Suppressor macrophage treated with lipopolysaccharide for 4 hours (primary cell): ENCODE measurements around the gene YPEL2.
"Not testable (repeated sequence)": the region's sequence is repeated elsewhere in the genome, so short reads cannot be mapped to it uniquely, and the experiment has no call there.

Experiments
- DNase-seq: peaks from one replicate; pipeline ENCODE4 v3.0.0-alpha.2; 2020

YPEL2 gene

DNA sequence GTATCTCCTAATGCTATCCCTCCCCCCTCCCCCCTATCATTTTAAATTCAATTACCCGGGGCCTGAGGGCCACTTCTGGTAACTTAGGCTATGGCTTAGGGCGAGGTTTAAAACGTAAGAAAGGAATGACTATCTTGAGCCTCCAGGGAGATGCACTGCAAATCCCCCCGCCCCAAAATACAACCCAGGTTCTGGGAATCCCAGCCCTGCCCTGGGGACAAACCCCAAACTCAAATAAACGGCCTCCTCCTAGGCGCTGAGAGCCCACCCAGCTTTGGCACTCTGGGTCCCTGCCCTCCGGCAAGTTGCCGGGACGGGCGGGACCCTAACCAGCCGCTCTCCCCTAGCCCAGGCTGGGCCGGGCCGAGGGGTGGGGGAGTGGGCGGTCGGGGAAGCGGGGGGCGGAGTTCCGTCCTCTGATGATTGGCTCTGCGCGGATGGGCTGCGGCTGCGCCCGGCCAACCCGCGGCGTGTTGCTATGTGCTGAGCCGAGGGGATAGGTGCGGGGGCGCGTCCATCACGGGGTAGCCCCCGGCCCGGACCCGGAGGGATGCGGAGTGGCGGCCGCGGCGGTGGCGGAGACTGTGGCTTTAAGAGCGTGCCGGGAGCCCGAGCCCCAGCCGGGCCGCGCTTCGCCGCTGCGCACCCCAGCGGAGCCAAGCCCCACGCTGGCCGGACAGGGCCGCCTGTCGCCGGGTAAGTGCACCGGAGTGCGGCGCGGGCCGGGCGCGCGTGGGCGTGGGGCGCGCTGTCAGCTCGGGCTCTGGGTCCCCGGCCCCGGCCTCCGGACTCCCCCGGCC, at the start of gene YPEL2:
TSS of gene YPEL2 (plus strand) at position 527 of the 800 bp plus-strand sequence. CDS start 21,755 bp downstream, outside the sequence.
- peak; percentile 92 for DNase-seq

DNA sequence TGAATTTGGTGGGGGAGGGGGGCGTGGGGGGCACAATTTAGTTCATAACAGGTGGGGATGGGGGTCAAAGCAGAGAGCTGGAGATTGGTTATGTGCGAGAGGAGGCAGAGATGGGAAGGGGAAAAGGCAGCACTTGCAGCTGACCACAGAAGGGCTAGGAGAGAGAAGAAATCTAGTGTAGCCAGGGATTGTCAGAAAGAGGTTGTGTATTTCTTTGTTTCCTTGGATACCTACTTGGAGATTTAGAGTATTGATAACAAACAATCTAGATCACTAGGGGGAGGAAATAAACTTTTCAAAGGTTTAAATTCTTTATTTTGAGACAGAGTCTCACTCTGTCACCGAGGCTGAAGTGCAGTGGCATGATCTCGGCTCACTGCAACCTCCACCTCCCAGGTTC, 47.1 kb upstream of the YPEL2 start:
- no peak for DNase-seq

GRCh38 chr17:59287452-59287851, 44.0 kb upstream of the YPEL2 start:
- no peak for DNase-seq

- no peak for DNase-seq
Measured at GRCh38 chr17:59287891-59288290, 43.6 kb upstream of the YPEL2 start.

DNA sequence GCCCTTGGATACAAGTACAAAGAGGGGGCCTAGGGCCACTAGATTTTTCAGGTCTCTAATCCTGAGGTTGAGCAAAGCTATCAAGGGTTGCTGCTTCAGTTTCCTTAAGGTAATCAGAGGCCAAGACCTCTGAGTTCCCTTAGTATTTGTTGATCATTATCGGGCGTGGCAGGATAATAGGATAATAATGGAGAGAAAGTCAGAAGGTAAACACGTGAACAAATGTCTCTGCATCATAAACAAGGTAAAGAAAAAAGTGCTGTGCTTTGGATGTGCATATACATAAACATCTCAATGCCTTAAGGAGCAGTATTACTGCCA, 41.5 kb upstream of the YPEL2 start:
- DNase-seq = no peak

- DNase-seq = not testable (repeated sequence)
Measured at GRCh38 chr17:59290302-59290998, 41.0 kb upstream of the YPEL2 start.

GRCh38 chr17:59292174-59292523, 39.3 kb upstream of the YPEL2 start:
- no peak for DNase-seq

DNA sequence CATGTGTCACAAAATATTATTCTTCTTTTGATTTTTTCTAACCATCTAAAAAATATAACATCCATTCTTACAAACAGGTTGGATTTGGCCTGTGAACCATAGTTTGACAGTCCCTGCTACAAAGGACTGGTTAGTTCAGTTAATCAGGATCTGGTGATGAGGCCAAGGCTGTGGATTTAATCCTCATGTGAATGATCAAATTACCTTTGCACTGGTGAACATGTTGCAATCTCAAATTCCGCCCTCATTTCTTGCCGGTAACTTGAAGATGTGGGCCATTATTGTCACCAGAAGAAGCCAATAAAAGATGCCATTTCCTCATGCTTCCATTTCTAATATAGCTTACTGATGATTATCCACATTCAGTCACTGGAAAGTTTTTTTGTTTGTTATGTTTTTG, 35.3 kb upstream of the YPEL2 start:
- DNase-seq = no peak

DNA sequence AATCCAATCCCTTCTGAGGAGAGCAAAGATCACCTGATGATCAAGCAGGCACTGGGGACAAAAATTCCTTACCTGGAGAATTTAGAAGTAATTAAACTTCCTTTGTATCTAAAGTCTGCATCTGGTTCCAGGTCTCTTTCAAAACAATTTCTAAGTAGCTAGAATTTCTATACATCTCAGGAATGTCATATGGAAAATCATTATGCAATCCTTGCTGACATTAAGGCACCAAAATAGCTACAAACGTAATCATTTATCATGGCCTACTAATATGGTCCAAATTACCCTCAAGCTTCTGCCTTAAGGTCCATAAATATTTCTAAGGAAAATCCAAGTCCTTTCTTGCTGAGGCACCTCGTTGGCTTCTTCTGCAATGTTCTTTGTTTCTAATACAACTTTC, 32.9 kb upstream of the YPEL2 start:
- DNase-seq = no peak

- DNase-seq = no peak
Measured at GRCh38 chr17:59299400-59300092, 31.9 kb upstream of the YPEL2 start.

DNA sequence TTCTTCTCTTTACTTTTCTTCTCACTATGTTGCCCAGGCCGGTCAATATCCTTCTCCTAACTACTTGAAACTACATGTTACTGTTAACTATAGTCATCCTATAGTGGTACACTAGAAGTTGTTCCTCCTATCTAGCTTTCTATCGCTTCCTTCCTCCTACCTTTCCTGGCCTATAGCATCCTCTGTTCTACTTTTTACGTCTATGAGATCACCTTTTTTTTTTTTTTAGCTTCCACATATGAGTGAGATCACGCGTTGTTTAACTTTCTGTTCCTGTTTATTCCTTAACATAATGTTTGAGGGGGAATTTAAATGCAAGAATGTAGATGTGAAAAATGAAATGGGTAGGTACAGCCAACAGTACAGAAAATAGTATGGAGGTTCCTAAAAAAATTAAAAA, 30.5 kb upstream of the YPEL2 start:
- DNase-seq = peak; percentile 39

DNA sequence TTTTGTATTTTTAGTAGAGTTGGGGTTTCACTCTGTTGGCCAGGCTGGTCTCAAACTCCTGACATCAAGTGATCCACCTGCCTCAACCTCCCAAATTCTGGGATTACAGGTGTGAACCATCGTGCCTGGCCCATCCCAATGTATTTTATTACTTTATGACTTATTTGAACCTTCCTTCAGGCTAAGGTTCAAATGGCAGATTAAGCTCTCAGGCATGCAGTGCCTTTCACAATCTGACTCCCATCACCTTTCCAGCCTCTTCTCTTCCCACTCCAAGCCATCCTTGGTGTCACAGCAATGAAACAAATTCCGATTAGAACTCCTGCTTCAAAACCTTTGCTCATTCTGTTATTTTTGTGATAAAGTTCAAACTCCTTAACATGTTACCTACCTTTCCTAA, 26.6 kb upstream of the YPEL2 start:
- DNase-seq = no peak

DNA sequence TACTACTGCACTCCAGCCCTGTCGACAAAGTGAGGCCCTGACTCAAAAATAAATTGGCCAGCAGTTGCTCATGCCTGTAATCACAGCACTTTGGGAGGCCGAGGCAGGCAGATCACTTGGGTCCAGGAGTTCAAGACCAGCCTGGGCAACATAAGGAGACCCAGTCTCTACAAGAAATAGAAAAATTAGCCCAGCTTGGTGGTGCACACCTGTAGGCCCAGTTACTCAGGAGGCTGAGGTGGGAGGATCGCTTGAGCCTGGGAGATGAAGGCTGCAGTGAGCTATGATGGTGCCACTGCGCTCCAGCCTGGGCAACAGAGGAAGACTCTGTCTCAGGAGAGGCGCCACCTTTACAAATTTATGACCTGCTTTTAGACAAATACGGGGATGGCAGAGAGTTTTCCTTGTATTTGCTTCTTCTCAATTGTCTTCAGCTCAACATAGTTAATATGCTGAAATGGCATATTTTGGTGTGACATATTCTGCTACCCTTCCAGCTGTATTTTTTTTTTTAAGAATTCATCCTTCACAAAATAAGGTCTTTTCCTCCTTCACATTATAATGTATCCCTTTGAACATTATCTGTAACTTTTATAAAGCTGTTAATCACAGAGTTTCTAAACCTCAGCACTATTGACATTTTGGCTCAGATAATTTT, 21.1 kb upstream of the YPEL2 start:
- no peak for DNase-seq

GRCh38 chr17:59311051-59311468, 20.4 kb upstream of the YPEL2 start:
- peak; percentile 82 for DNase-seq

DNA sequence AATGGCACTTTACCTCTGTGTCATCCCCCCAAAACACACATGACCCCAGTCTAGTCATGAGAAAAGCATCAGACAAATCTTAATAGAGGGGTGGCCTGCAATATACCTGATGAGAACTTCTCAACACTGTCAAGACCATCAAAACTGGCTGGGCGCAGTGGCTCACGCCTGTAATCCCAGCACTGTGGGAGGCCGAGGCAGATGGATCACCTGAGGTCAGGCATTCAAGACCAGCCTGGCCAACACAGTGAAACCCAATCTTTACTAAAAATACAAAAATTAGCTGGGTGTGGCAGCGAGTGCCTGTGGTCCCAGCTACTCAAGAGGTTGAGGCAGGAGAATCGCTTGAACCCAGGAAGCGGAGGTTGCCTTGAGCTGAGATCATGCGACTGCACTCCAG, 19.9 kb upstream of the YPEL2 start:
- not testable (repeated sequence) for DNase-seq

DNA sequence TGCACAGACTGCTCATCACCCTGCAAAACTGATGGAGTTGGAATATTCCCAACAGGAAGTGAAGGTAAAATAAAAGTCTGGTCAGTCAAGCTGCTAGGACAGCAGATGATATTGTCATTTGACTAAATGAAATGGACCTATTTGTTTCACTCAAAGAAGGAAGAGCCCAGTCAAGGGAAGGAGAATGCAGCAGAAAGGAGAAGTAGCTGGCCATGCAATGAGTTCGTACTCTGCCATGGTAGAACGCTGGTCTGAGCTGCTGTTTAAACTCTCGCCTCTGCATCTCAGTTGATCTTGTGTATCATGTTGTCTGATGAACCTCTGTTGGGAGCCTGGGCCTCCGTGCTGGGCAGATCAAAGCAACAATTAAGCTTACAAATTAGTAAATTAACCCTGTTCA, 15.6 kb upstream of the YPEL2 start:
- DNase-seq = peak; percentile 34

GRCh38 chr17:59327121-59327980, 4.1 kb upstream of the YPEL2 start:
- no peak for DNase-seq

GRCh38 chr17:59327981-59328290, 3.5 kb upstream of the YPEL2 start:
- no peak for DNase-seq

GRCh38 chr17:59328601-59329000, 2.9 kb upstream of the YPEL2 start:
- DNase-seq = no peak

DNA sequence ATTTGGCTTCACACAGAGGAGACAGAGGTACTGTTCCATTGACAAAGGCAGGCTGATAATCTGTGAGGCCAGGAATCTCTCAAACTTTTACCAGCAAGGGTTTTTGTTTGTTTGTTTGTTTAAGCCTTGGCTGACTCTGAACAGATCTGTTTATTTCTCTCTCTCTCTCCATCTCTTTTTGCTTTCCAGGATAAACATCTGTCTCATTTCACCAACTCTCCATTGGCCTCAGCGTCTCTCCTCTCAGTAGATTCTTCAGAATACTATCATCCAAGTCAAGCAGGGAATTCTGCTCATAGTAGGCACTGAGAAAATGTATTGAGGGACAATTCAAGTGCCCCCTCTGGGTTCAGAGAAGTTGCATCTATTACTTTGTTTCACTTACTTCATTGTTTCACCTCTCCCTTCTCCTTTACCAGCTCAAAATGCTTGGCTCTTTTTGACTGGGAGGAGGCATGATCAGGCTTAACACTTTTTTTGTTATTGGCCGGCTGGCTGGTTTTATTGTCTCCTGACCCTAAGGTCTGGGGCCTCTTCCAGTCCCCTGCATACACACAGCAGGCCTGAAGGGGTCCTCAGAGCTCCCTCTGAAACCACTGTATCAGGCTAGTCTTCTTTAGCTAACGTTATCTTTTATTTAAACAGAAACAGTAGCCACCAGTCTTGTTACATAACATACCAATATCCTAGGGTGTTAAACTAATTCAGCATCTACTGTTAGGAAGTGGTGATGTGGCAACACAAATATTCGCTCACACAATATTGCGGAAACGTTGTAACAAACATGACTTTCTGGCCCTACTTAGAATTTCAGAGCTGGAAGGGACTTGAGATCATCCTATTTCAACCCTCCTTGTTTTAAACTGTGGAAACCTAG, 2.0 kb upstream of the YPEL2 start:
- DNase-seq = peak; percentile 82

DNA sequence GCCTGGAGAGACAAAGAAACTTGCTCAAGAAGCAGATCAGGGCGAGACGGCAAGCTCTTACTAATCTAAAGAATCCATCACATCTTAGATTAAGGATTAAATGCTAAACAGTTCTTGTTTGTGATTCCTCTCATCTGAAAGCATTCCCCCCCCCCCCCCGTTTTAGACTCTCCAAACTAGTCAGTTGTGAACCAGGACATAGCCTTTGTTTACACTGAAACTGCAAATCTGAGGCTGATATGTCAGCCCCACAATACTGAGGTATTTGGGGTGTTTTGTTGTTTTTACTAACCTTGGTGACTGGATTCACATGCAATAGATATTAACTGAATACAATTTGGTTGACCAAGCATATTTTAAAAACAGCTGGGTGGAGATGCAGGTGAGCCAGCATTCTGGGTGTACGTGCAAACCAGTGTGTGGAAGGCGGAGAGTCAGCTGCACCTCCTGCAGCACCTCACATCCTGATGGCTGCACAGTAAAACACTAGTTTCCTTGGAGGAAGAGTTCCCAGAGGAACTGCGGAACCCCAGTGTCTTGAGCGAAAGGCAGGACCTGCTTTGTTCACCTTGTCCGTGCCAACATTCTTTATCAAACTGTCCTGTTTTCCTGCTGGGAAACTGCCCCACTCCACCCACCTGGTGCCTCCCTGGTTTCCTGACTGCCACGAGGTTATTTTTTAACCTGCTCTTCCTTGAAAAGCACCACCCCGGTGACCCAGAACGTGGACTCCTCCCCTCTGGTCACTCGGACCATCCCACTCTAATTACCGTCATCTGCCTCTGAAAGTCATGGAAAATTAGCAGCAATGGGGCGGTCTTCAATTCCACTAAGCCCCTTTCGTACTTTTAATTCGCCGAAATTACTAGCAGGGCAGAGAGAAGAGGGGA, 1.2 kb upstream of the YPEL2 start:
- DNase-seq = no peak
